T-helper 1 cell treated with Interleukin-12 subunit alpha and Interleukin-12 subunit beta and Interleukin-4 antibody, amounts not matched to agents 30 μg/mL and 1 μg/mL, for 36 hours (primary cell): ENCODE data around the gene ZNF138.
"Not testable (repeated sequence)": the region's sequence is repeated elsewhere in the genome, so short reads cannot be mapped to it uniquely, and the experiment has no call there.

Experiments
- H3K27ac Mint-ChIP-seq: one replicate; pipeline ENCODE4 v1.8.0; 2021; ENCODE audit warnings: mild to moderate bottlenecking, mixed read lengths
- H3K27me3 Mint-ChIP-seq: one replicate; pipeline ENCODE4 v1.8.0; 2021; ENCODE audit warnings: low read depth, mixed read lengths
- H3K36me3 Mint-ChIP-seq: one replicate; pipeline ENCODE4 v1.8.0; 2021; ENCODE audit warnings: low read depth, mixed read lengths
- H3K4me1 Mint-ChIP-seq: one replicate; pipeline ENCODE4 v1.8.0; 2021; ENCODE audit warnings: low read depth, mixed read lengths
- H3K4me3 Mint-ChIP-seq: one replicate; pipeline ENCODE4 v1.8.0; 2021; ENCODE audit warnings: mild to moderate bottlenecking, moderate library complexity, mixed read lengths
- H3K9me3 Mint-ChIP-seq: one replicate; pipeline ENCODE4 v1.8.0; 2021; ENCODE audit warnings: mixed read lengths

ZNF138 gene

DNA sequence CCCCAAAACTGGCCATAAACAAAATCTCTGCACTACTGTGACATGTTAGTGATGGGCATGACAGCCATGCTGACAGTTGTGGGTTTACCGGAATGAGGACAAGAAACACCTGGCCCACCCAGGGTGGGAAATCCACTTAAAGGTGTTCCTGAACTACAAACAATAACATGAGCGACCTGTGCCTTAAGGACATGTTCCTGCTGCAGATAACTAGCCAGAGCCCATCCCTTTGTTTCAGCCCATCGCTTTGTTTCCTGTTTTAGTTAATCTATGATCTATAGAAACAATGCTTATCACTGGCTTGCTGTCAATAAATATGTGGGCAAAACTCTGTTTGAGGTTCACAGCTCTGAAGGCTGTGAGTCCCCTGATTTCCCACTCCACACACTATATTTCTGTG is 69.3 kb downstream of the ZNF138 start:
- not testable (repeated sequence) for H3K4me1 Mint-ChIP-seq, H3K27ac Mint-ChIP-seq, H3K27me3 Mint-ChIP-seq, H3K36me3 Mint-ChIP-seq, H3K4me3 Mint-ChIP-seq
- H3K9me3 Mint-ChIP-seq, result peaks cover 30% of the 10 kb centered on the region

DNA sequence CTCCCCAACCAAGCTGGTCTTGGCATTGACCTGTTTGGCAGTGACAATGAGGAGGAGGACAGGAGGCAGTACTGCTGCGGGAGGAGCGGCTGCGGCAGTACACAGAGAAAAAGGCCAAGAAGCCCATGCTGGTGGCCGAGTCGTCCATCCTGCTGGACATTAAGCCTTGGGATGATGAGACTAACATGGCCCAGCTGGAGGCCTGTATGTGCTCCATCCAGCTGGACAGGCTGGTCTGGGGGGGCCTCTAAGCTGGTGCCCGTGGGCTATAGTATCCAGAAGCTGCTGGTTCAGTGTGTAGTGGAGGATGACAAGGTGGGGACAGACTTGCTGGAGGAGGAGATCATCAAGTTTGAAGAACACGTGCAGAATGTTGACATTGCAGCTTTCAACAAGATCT is 69.7 kb downstream of the ZNF138 start:
- no peak overlapping the region for H3K4me3 Mint-ChIP-seq
- no peak overlapping the region for H3K27ac Mint-ChIP-seq
- H3K4me1 Mint-ChIP-seq, result no peaks in the 10 kb centered on the region
- no peaks in the 10 kb centered on the region for H3K27me3 Mint-ChIP-seq
- peaks cover 34% of the 10 kb centered on the region for H3K9me3 Mint-ChIP-seq
- no peaks in the 10 kb centered on the region for H3K36me3 Mint-ChIP-seq

DNA sequence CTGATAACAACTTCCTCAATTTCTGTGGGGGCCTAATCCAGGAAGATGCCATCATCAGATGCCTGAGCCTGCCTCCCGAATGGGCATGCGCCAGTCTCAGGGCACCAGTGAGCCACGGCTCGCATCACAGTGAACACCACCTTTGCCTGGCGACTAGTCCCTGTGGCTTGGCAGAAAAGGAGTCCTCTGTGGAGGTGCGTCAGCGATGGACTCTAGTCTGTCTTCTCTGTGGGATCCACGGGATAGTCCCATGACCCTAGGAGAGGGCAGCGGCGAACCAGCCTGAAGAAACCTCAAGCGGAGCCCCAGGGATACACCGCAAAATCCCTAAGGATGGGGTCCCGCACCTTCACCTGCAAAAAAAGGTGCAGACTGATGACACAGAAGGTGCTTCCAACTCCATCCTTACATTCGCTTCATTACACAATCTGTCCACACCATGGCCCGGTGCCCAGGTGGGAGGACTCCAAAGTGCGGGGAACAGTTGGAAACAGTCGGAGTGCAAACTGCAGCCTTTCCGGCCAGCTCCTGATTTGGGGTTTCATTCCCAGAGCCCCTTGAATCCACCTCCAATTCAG is 73.7 kb downstream of the ZNF138 start:
- Mint-ChIP-seq H3K4me3 (no peak overlapping the region), H3K27me3 (no peaks in the 10 kb centered on the region), H3K36me3 (no peaks in the 10 kb centered on the region), H3K4me1 (no peaks in the 10 kb centered on the region), H3K27ac (no peak overlapping the region), H3K9me3 (peaks cover 49% of the 10 kb centered on the region)

DNA sequence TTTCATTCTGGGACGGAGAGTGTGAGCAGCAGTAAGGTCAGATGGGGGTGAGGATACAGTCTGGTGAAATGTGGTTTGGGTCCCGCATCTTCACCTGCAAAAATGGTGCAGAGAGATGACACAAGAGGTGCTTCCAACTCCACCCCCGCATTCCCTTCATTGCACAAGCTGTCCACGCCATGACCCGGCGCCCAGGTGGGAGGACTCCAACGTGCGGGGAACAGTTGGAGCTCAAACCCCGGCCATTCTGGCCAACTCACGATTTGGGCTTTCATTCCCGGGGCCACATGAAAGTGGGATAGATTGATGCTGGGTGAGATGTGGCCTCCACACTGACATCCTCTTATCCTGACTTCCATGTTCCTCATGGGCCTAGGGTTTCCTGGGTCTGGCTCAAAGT is 74.3 kb downstream of the ZNF138 start:
- H3K4me3 Mint-ChIP-seq, result no peak overlapping the region
- H3K27me3 Mint-ChIP-seq, result no peaks in the 10 kb centered on the region
- H3K27ac Mint-ChIP-seq, result no peak overlapping the region
- no peaks in the 10 kb centered on the region for H3K36me3 Mint-ChIP-seq
- peaks cover 49% of the 10 kb centered on the region for H3K9me3 Mint-ChIP-seq
- H3K4me1 Mint-ChIP-seq, result no peaks in the 10 kb centered on the region

DNA sequence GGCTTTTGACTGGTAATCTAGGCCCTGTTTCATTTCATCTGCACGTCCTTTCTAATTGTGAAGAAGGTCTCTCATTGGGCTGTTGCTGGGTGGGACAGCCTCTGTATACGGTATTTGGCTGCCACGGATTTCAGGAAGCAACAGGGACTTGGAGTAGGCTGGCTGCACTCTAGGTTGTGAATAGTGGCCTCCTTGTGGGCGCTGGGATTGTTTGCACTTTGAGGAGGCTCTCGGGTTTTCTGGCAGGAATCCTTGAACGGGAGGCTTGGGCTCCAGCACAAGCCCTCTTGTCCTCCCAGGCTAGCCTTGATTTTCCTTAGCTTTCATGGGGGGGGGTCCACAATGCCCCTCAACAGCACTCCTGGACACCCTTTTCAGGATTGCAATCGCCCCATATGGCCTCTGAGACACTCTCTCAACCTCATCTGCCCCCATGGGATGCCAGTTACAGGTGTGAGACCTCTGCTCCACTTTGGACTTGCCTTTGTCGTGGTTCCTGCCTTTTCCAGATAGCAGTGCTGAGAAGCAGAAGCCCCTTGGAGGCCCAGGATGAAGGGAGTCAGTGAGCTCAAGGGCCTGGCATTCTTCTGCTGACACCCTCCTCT is 75.0 kb downstream of the ZNF138 start:
- no peaks in the 10 kb centered on the region for H3K36me3 Mint-ChIP-seq
- H3K27me3 Mint-ChIP-seq, result no peaks in the 10 kb centered on the region
- H3K27ac Mint-ChIP-seq, result no peak overlapping the region
- H3K4me1 Mint-ChIP-seq, result no peaks in the 10 kb centered on the region
- H3K4me3 Mint-ChIP-seq, result no peak overlapping the region
- peaks cover 47% of the 10 kb centered on the region for H3K9me3 Mint-ChIP-seq

DNA sequence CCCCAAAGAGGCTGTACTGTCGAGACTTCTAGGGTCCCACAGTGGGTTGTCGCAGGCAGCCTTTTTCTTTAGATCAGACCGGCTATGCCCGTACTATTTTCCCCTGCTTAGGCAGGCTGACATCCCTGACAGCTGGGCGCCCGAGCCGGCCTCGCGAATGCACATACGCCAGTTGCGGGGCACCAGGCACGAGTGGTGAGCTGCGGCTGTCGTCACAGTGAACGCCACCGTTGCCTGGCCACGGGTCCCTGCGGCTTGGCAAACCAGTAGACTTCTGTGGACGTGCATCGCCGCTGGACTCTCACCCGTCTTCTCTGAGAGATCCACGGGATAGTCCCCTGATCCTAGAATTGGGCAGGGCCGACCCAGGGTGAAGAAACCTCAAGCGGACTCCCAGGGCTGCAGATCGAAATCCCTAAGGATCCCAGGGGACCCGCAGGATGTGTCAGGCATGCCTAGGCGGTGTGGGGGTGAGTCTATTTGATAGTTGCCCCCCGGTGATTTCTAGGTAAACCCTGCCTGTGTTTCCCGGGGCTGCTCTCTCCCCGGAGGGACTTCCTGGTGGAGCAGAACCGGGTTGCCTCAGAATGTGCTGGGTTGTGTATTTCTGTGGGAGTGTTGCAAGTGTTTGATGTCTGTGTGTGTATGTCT is 75.8 kb downstream of the ZNF138 start:
- no peaks in the 10 kb centered on the region for H3K4me1 Mint-ChIP-seq
- H3K9me3 Mint-ChIP-seq, result peaks cover 44% of the 10 kb centered on the region
- no peak overlapping the region for H3K4me3 Mint-ChIP-seq
- no peaks in the 10 kb centered on the region for H3K27me3 Mint-ChIP-seq
- no peak overlapping the region for H3K27ac Mint-ChIP-seq
- H3K36me3 Mint-ChIP-seq, result no peaks in the 10 kb centered on the region

DNA sequence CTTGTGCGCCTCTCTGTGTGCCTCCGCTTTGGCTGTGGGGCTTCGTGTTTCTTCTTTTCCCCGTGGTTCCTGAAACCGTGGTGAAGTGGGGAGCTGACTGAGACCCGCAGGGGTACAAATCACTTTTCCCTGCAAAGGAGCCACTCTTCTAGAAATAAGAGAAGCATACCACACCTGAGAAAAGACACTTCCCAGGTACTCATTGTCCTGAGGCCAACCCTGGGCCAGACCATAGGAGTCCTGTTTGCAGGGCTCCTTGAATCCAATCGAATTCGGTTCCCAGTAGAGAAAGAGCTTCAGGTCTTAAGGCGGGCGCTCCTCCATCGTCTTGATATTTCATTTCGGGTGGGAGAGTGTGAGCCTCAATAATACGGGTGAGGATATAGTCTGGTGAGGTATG is 76.4 kb downstream of the ZNF138 start:
- Mint-ChIP-seq H3K27ac (no peak overlapping the region), H3K4me1 (no peaks in the 10 kb centered on the region), H3K27me3 (no peaks in the 10 kb centered on the region), H3K9me3 (peaks cover 44% of the 10 kb centered on the region), H3K36me3 (no peaks in the 10 kb centered on the region), H3K4me3 (no peak overlapping the region)

DNA sequence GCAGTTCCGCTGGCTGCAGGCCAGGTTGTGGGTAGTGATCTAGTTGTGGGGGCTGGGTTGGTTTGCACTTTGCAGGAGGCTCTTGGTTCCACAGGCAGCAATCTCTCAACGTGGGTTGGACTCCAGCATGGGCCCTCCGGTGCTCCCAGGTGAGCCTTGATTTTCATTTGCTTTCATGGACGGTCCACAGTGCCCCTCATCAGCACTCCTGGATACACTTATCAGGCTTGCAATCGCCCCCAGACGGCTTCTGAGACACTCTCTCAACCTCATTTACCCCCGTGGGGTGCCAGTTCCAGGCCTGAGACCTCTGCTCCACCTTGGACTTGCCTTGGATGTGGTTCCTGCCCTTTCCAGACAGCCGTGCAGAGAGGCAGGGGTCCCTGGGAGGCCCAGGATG is 77.5 kb downstream of the ZNF138 start:
- Mint-ChIP-seq H3K36me3 (no peaks in the 10 kb centered on the region), H3K27ac (no peak overlapping the region), H3K9me3 (peaks cover 44% of the 10 kb centered on the region), H3K4me3 (no peak overlapping the region), H3K4me1 (no peaks in the 10 kb centered on the region), H3K27me3 (no peaks in the 10 kb centered on the region)

- Mint-ChIP-seq H3K4me3 (no peak overlapping the region), H3K9me3 (peaks cover 41% of the 10 kb centered on the region), H3K27ac (no peak overlapping the region), H3K36me3 (no peaks in the 10 kb centered on the region), H3K27me3 (no peaks in the 10 kb centered on the region), H3K4me1 (no peaks in the 10 kb centered on the region)
Observed at GRCh38 chr7:64872351-64873154, 78.3 kb downstream of the ZNF138 start.

DNA sequence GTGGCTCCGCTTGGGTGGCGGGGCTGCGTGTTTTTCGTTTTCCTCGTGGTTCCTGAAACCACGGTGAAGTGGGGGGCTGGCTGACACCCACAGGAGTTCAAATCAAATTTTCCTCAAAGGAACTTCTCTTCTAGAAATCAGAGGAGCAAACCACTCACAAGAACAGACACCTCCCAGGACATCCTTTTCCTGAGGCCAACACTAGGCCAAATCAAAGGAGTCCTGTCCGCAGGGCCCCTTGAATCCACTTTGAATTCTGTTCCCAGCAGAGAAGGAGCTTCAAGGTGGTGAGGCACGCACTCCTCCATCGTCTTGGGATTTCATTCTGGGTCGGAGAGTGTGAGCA is 78.9 kb downstream of the ZNF138 start:
- Mint-ChIP-seq H3K27ac (no peak overlapping the region), H3K27me3 (no peaks in the 10 kb centered on the region), H3K4me1 (peaks cover 2% of the 10 kb centered on the region), H3K4me3 (no peak overlapping the region), H3K36me3 (no peaks in the 10 kb centered on the region), H3K9me3 (peaks cover 37% of the 10 kb centered on the region)

GRCh38 chr7:64873517-64873916 is 79.3 kb downstream of the ZNF138 start:
- no peaks in the 10 kb centered on the region for H3K27me3 Mint-ChIP-seq
- H3K36me3 Mint-ChIP-seq, result no peaks in the 10 kb centered on the region
- H3K4me1 Mint-ChIP-seq, result peaks cover 2% of the 10 kb centered on the region
- peaks cover 33% of the 10 kb centered on the region for H3K9me3 Mint-ChIP-seq
- H3K27ac Mint-ChIP-seq, result no peak overlapping the region
- no peak overlapping the region for H3K4me3 Mint-ChIP-seq

DNA sequence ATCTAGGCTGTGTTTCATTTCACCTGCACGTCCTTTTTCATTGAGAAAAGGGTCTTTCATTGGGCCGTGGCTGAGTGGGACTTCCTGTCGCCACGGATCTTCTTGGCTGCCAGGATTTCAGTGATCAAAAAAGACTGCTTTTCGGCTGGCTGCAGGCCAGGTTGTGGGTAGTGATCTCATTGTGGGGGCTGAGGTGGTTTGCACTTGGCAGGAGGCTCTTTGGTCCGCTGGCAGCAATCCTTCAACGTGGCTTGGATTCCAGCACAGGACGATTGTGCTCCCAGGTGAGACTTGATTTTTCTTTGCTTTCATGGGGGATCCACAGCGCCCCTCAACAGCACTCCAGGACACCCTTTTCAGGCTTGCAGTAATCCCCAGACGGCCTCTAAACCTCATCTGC is 79.9 kb downstream of the ZNF138 start:
- H3K27me3 Mint-ChIP-seq, result no peaks in the 10 kb centered on the region
- H3K36me3 Mint-ChIP-seq, result no peaks in the 10 kb centered on the region
- peaks cover 2% of the 10 kb centered on the region for H3K4me1 Mint-ChIP-seq
- no peak overlapping the region for H3K27ac Mint-ChIP-seq
- peaks cover 29% of the 10 kb centered on the region for H3K9me3 Mint-ChIP-seq
- no peak overlapping the region for H3K4me3 Mint-ChIP-seq

DNA sequence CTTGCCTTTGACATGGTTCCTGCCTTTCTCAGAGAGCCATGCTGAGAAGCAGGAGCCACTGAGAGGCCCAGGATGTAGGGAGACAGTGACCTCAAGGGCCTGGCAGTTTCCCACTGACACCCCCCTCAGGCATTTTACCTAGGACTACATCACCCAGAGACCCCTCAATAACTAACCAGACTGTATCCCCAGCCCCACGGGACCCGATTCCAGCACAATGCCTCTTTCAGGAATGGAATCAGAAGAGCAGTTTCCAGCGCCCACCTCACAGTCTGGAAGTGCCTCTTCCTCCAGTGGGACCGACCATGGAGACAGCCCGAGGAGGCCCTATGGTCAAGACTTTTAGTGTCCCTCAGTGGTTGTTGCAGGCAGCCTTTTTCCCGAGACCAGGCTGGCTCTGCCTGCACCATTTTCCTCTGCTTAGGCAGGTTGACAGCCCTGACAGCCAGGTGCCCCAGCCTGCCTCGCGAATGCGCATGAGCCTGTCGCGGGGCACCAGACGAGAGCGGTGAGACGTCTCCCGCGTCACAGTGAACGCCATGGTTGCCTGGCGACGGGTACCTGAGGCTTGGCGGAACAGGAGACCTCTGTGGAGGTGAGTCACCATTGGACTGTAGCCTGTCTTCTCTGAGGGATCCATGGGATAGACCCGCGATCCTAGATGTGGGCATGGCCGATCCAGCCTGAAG is 80.5 kb downstream of the ZNF138 start:
- H3K9me3 Mint-ChIP-seq, result peaks cover 35% of the 10 kb centered on the region
- H3K4me3 Mint-ChIP-seq, result no peak overlapping the region
- peaks cover 2% of the 10 kb centered on the region for H3K4me1 Mint-ChIP-seq
- no peak overlapping the region for H3K27ac Mint-ChIP-seq
- H3K27me3 Mint-ChIP-seq, result no peaks in the 10 kb centered on the region
- H3K36me3 Mint-ChIP-seq, result no peaks in the 10 kb centered on the region

GRCh38 chr7:64875258-64875657 is 81.0 kb downstream of the ZNF138 start:
- H3K9me3 Mint-ChIP-seq, result peaks cover 35% of the 10 kb centered on the region
- H3K4me3 Mint-ChIP-seq, result no peak overlapping the region
- no peak overlapping the region for H3K27ac Mint-ChIP-seq
- peaks cover 2% of the 10 kb centered on the region for H3K4me1 Mint-ChIP-seq
- no peaks in the 10 kb centered on the region for H3K27me3 Mint-ChIP-seq
- H3K36me3 Mint-ChIP-seq, result no peaks in the 10 kb centered on the region
